ENCODE results near the gene GRAMD4.

Gene GRAMD4

DNA sequence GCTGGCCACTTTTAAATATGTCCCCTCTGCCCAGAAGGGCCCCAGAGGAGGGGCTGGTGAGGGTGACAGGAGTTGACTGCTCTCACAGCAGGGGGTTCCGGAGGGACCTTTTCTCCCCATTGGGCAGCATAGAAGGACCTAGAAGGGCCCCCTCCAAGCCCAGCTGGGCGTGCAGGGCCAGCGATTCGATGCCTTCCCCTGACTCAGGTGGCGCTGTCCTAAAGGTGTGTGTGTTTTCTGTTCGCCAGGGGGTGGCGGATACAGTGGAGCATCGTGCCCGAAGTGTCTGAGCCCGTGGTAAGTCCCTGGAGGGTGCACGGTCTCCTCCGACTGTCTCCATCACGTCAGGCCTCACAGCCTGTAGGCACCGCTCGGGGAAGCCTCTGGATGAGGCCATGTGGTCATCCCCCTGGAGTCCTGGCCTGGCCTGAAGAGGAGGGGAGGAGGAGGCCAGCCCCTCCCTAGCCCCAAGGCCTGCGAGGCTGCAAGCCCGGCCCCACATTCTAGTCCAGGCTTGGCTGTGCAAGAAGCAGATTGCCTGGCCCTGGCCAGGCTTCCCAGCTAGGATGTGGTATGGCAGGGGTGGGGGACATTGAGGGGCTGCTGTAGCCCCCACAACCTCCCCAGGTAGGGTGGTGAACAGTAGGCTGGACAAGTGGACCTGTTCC, 46.5 kb downstream of the GRAMD4 start:
- TF ChIP-seq, protein P1, sequence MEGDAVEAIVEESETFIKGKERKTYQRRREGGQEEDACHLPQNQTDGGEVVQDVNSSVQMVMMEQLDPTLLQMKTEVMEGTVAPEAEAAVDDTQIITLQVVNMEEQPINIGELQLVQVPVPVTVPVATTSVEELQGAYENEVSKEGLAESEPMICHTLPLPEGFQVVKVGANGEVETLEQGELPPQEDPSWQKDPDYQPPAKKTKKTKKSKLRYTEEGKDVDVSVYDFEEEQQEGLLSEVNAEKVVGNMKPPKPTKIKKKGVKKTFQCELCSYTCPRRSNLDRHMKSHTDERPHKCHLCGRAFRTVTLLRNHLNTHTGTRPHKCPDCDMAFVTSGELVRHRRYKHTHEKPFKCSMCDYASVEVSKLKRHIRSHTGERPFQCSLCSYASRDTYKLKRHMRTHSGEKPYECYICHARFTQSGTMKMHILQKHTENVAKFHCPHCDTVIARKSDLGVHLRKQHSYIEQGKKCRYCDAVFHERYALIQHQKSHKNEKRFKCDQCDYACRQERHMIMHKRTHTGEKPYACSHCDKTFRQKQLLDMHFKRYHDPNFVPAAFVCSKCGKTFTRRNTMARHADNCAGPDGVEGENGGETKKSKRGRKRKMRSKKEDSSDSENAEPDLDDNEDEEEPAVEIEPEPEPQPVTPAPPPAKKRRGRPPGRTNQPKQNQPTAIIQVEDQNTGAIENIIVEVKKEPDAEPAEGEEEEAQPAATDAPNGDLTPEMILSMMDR (conservative IDR thresholded peaks at IDR 0.05; ENCODE audit: low read depth, low read length), result no peak
- no peak for DNase-seq (ENCODE audit: low read depth)
- no peak overlapping the region for H3K4me3 ChIP-seq (ENCODE audit: low read length)

DNA sequence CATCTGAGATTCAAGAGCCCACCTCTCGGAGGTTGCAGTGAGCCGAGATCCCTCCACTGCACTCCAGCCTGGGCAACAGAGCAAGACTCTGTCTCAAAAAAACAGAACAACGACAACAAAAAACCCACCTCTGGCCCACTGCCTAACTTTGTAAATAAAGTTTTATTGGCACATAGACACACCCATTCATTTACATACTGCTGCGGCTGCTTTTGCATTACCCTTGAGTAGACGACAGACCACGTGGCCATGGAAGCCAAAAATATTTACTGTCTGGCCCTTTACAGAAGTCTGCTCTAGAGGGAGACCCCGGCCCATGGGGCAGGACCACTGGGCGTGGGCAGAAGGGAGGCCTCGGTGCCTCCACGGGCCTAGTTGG, 47.0 kb downstream of the GRAMD4 start:
- TF ChIP-seq, protein P1 (conservative IDR thresholded peaks at IDR 0.05; ENCODE audit: low read depth, low read length), result no peak
- DNase-seq (ENCODE audit: low read depth), result no peak
- no peak overlapping the region for H3K4me3 ChIP-seq (ENCODE audit: low read length)

DNA sequence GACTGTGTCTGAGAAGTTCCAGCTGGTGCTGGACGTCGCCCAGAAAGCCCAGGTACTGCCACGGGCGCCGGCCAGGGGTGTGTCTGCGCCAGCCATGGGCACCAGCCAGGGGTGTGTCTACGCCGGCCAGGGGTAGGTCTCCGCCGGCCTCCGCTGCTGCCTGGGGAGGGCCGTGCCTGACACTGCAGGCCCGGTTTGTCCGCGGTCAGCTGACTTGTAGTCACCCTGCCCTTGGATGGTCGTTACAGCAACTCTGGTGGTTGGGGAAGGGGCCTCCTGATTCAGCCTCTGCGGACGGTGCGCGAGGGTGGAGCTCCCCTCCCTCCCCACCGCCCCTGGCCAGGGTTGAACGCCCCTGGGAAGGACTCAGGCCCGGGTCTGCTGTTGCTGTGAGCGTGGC, 47.9 kb downstream of the GRAMD4 start:
- TF ChIP-seq, protein P1 (conservative IDR thresholded peaks at IDR 0.05; ENCODE audit: low read depth, low read length), result no peak
- no peak overlapping the region for H3K4me3 ChIP-seq (ENCODE audit: low read length)
- no peak for DNase-seq (ENCODE audit: low read depth)

DNA sequence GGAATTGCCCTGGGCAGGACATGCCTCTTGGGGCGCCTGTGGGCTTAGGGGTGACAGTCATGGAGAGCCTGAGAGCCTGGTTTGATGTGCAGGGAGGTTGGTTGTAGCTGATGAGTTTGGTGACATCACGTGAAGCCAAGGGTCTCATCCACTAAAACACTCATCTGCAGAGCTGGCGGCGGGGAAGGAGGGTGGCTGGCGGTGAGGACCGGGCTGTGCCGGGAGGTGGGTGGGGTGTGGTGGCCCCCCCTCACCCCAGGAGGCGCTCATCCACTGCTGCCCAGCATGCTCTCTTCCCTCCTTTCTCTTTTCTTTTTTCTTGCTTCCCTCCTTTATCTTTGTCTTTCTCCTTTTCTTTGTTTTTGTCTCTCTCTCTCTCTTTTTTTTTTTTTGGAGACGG, 49.0 kb downstream of the GRAMD4 start:
- no peak overlapping the region for H3K4me3 ChIP-seq (ENCODE audit: low read length)
- TF ChIP-seq, protein P1 (conservative IDR thresholded peaks at IDR 0.05; ENCODE audit: low read depth, low read length), result no peak
- no peak for DNase-seq (ENCODE audit: low read depth)

DNA sequence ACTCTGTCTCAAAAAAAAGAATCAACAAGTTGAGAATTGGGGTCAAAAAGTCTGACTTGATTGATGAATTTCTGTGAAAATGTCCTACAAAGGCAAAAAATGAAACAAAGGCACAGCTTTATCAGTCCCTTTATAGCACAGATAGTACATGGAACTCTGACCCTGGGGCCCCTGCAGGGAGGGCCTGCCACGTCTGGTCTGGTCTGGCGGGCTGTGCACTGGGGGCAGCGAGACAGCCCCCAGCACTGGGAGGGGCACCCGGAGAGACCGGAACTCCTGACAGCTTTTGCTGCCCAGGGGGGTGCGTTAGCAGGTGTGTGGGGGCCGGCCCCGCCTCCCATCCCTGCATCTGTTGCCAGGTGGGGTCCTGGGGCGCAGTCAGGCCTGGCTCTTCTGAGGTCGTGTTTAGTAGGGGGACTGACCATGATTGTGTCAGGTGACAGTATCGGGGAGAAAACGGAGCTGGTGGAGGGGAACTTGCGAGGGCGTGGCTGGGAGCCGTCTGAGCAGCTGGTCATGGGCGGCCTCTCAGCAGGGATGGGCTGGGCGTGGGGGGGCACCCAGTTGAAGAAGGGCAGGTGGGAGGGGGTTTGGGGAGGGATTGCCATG, 51.7 kb downstream of the GRAMD4 start:
- no peak for DNase-seq (ENCODE audit: low read depth)
- TF ChIP-seq, protein P1 (conservative IDR thresholded peaks at IDR 0.05; ENCODE audit: low read depth, low read length), result no peak
- H3K4me3 ChIP-seq (ENCODE audit: low read length), result no peak overlapping the region

DNA sequence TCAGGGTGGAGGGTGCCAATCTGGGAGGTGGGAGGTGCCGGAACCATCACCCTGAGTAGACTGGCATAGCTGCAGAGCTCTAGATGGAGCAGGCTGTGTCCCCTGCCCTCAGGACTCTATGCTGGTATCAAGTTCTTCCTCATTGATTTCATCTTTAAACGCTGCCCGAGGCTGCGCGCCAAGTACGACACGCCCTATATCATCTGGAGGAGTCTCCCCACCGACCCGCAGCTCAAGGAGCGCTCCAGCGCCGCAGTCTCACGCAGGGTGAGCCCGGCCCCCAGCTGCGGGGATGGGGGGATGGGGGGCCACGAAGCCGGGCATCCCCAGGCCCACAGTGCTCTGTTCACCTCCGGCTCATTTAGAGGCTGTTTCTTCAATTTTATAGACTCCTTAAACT, 52.5 kb downstream of the GRAMD4 start:
- H3K4me3 ChIP-seq (ENCODE audit: low read length), result no peak overlapping the region
- DNase-seq (ENCODE audit: low read depth), result no peak
- TF ChIP-seq, protein P1 (conservative IDR thresholded peaks at IDR 0.05; ENCODE audit: low read depth, low read length), result no peak

DNA sequence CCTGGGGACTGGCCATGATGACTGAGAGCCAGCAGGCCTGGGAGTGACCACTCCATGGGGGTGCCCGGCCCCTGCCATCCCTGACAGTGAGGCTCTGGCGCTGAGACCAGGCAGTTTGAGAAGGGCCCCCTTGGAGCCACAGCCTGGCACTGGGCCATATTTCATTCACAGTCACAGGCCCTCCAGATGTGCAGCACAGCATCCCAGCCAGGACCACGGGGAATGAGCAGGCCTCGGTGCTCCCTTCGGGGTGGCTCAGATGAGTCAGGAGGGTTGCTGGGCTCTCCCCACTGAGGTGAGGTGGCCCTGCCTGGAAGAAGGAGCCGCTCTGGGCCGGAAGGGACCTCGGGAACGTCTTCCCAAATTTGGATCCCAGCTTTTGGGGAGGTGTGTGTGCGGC, 53.0 kb downstream of the GRAMD4 start:
- TF ChIP-seq, protein P1 (conservative IDR thresholded peaks at IDR 0.05; ENCODE audit: low read depth, low read length), result no peak
- DNase-seq (ENCODE audit: low read depth), result no peak
- no peak overlapping the region for H3K4me3 ChIP-seq (ENCODE audit: low read length)

Data from retinal pigment epithelial cell (primary cell).